Measurements from ENCODE around the gene PHOSPHO1.

- TF ChIP-seq CTCF (IDR thresholded peaks at IDR 0.05) (no peak), EP300 (IDR thresholded peaks at IDR 0.05) (no peak)
Measured at GRCh38 chr17:49258394-49258793, 27.8 kb upstream of the PHOSPHO1 start.

All from ovary (tissue), 3 donors.